Stomach (tissue), 9 donors: Measurements from ENCODE around the gene SLC4A2. TPM values are rescaled to one million over a fixed set of nuclear protein-coding genes. Genes with fewer than 3 reads are reported as not detected.

ENCODE experiments used
- DNase-seq, 2 donors: peaks; one replicate each; pipeline versions ENCODE4 v3.0.0 to v3.0.0-alpha.2; 2013 to 2019
- H3K27ac ChIP-seq, 5 donors: fragments of 200-600 bp in 4 of 5; sonication (generic) in 4 of 5; one replicate each; pipeline ENCODE4 v1.5.1; 2013 to 2019; ENCODE audit warnings: mild to moderate bottlenecking in 1 of 5, moderate library complexity in 1 of 5
- H3K27me3 ChIP-seq, 3 donors: fragments of 200-600 bp; sonication (generic); one replicate each; pipeline ENCODE4 v1.5.1; 2017 to 2019; ENCODE audit warnings: mixed run types in 1 of 3
- H3K36me3 ChIP-seq, 4 donors: fragments of 200-600 bp; sonication (generic); 1 replicate in 3 of 4; 2 replicates in 1 of 4; pipeline ENCODE4 v1.5.1; 2016 to 2019
- H3K4me1 ChIP-seq, 4 donors: fragments of 200-600 bp; sonication (generic); one replicate each; pipeline ENCODE4 v1.5.1; 2016 to 2019
- H3K4me3 ChIP-seq, 4 donors: fragments of 200-600 bp; sonication (generic) in 3 of 4; one replicate each; pipeline ENCODE4 v1.5.1; 2016 to 2019; ENCODE audit warnings: mild to moderate bottlenecking in 1 of 4
- H3K9me3 ChIP-seq, 4 donors: fragments of 200-600 bp; sonication (generic); one replicate each; pipeline ENCODE4 v1.5.1; 2016 to 2019
- CTCF ChIP-seq, 7 experiments: fragments of 450-650 bp in 4 of 7; fragments of 200-600 bp in 3 of 7; sonication (generic) in 3 of 7; IDR thresholded peaks; one replicate each; pipeline ENCODE4 v1.5.1; 2016 to 2019; ENCODE audit warnings: antibody characterized with exemption in 7 of 7, control low read depth in 2 of 7, mild to moderate bottlenecking in 1 of 7
- EP300 ChIP-seq: sonication (generic); formaldehyde crosslinking; IDR thresholded peaks from one replicate; pipeline ENCODE4 v1.6.1; 2017; ENCODE audit warnings: antibody characterized with exemption
- POLR2A ChIP-seq, 4 donors: fragments of 450-650 bp; IDR thresholded peaks; one replicate each; pipeline ENCODE4 v1.6.1; 2016; ENCODE audit warnings: antibody characterized with exemption in 4 of 4, control low read depth in 2 of 4, mild to moderate bottlenecking in 1 of 4, moderate library complexity in 1 of 4
- POLR2AphosphoS5 ChIP-seq, 3 donors: sonication (generic); formaldehyde crosslinking; IDR thresholded peaks; one replicate each; pipeline ENCODE4 v1.6.1; 2016; ENCODE audit warnings: antibody characterized with exemption in 3 of 3
- WGBS, 5 donors: extraction: QIAGEN DNeasy Blood & Tissue Kit in 3 of 5; methylation state at CpG; one replicate each; pipeline versions ENCODE4 v1.1.5 to v1.1.7; 2013 to 2018; 5-methylcytosine and 5-hydroxymethylcytosine counted together
- intact Hi-C: fragments of 100-400 bp; cut with DNase I; formaldehyde crosslinking; loops from one replicate; pipeline ENCODE4 v1.15.1; 2023; ENCODE audit warnings: low total_unique reads
- polyA plus RNA-seq, 3 donors: library from polyadenylated mRNA; stranded (reverse); fragments of 200-250 nt; gene quantifications; one replicate each; pipeline ENCODE4 v1.2.3, GENCODE V29; 2013
- total RNA-seq, 5 donors: library from RNA; depleted of rRNA; stranded (reverse); fragments of >200 nt; gene quantifications; one replicate each; pipeline versions ENCODE4 v1.1.0 to v1.2.3, GENCODE V29; 2014 to 2016
- donor health status: healthy with polysubstance abuse.
- donor health status: Bipolar disorder and iron deficiency.
- donor health status: healthy.

Gene SLC4A2
- total and polyA plus RNA-seq, 8 donors, result 65.9 to 296 (median 126) TPM

GRCh38 chr7:151017370-151017952 lies 41.9 kb upstream of the SLC4A2 start:
- no peak overlapping the region for H3K27ac ChIP-seq
- intact Hi-C loops, result no loop called here
- no peak for DNase-seq
- peak overlapping the region in 1 of 4 donors; percentile 41 for H3K4me3 ChIP-seq
- H3K36me3 ChIP-seq, result no peaks in the 10 kb centered on the region
- H3K9me3 ChIP-seq, result no peaks in the 10 kb centered on the region
- WGBS, 5 donors, result 41 to 56% (median 51%) methylated on average over 13 of the region's 13 CpGs
- H3K27me3 ChIP-seq, result peaks cover 0 to 93% (median 47%) of the 10 kb centered on the region in 3 donors
- TF ChIP-seq POLR2A (IDR thresholded peaks at IDR 0.05) (no peak), POLR2AphosphoS5 (IDR thresholded peaks at IDR 0.05) (no peak), EP300 (no peak), CTCF (IDR thresholded peaks at IDR 0.05) (no peak)
- H3K4me1 ChIP-seq, result peaks cover 32 to 40% (median 36%) of the 10 kb centered on the region in 4 donors

- H3K4me1 ChIP-seq, result peaks cover 30 to 34% (median 32%) of the 10 kb centered on the region in 4 donors
- peaks cover 0 to 87% (median 42%) of the 10 kb centered on the region in 3 donors for H3K27me3 ChIP-seq
- H3K36me3 ChIP-seq, result no peaks in the 10 kb centered on the region
- intact Hi-C loops, result no loop called here
- 6 to 16% (median 9%) methylated on average over 13 to 34 of the region's 34 CpGs for WGBS, 5 donors
- H3K27ac ChIP-seq, result no peak overlapping the region
- peak; percentile 70 to 91 for DNase-seq
- TF ChIP-seq POLR2AphosphoS5 (IDR thresholded peaks at IDR 0.05) (no peak), CTCF (IDR thresholded peaks at IDR 0.05) (peak in 5 of 7 experiments; percentile 54 to 93 (median 93)), POLR2A (IDR thresholded peaks at IDR 0.05) (no peak)
- H3K9me3 ChIP-seq, result no peaks in the 10 kb centered on the region
- peak overlapping the region; percentile 20 to 41 (median 33) for H3K4me3 ChIP-seq
Measured at GRCh38 chr7:151017953-151018420, 41.4 kb upstream of the SLC4A2 start.

- peaks cover 25 to 29% (median 26%) of the 10 kb centered on the region in 4 donors for H3K4me1 ChIP-seq
- H3K36me3 ChIP-seq, result no peaks in the 10 kb centered on the region
- WGBS, 5 donors, result 1 to 4% (median 2%) methylated on average over 22 to 82 of the region's 82 CpGs
- H3K27ac ChIP-seq, result no peak overlapping the region
- TF ChIP-seq POLR2A (IDR thresholded peaks at IDR 0.05) (no peak), CTCF (IDR thresholded peaks at IDR 0.05) (peak in 1 of 7 experiments; percentile 18), POLR2AphosphoS5 (IDR thresholded peaks at IDR 0.05) (no peak), EP300 (no peak)
- H3K27me3 ChIP-seq, result peaks cover 0 to 85% (median 36%) of the 10 kb centered on the region in 3 donors
- no peaks in the 10 kb centered on the region for H3K9me3 ChIP-seq
- H3K4me3 ChIP-seq, result peak overlapping the region; percentile 20 to 41 (median 33)
- intact Hi-C loops, result no loop called here
- peak; percentile 43 to 90 for DNase-seq
Measured at GRCh38 chr7:151018421-151019129, 40.8 kb upstream of the SLC4A2 start.

GRCh38 chr7:151019130-151019447 lies 40.3 kb upstream of the SLC4A2 start:
- Histone ChIP-seq H3K27me3 (peaks cover 0 to 84% (median 31%) of the 10 kb centered on the region in 3 donors), H3K27ac (no peak overlapping the region), H3K4me3 (peak overlapping the region; percentile 20 to 41 (median 33)), H3K36me3 (no peaks in the 10 kb centered on the region), H3K4me1 (peaks cover 19 to 23% (median 21%) of the 10 kb centered on the region in 4 donors), H3K9me3 (no peaks in the 10 kb centered on the region)
- intact Hi-C loops, result no loop called here
- TF ChIP-seq CTCF (IDR thresholded peaks at IDR 0.05) (no peak), POLR2A (IDR thresholded peaks at IDR 0.05) (no peak)
- no peak for DNase-seq
- 13 to 40% (median 18%) methylated on average over 1 to 20 of the region's 20 CpGs for WGBS, 5 donors
